Measurements from ENCODE around the gene EFNB2.

The EFNB2 gene

GRCh38 chr13:106551751-106552150 is 16.3 kb upstream of the EFNB2 start:
- no peak overlapping the region for H3K4me3 ChIP-seq
- H3K4me2 ChIP-seq, result no peak overlapping the region
- no peak overlapping the region for H3K9ac ChIP-seq
- no peaks in the 10 kb centered on the region for H3K4me1 ChIP-seq
- H3K9me3 ChIP-seq, result no peaks in the 10 kb centered on the region
- no peaks in the 10 kb centered on the region for H3K27me3 ChIP-seq
- TF ChIP-seq Cebpa-rat (IDR thresholded peaks at IDR 0.05), result no peak
- H3K27ac ChIP-seq, result no peak overlapping the region
- H4K20me1 ChIP-seq, result peaks cover 100% of the 10 kb centered on the region
- peaks cover 92% of the 10 kb centered on the region for H3K36me3 ChIP-seq

- TF ChIP-seq Cebpa-rat (IDR thresholded peaks at IDR 0.05), result no peak
- H3K4me1 ChIP-seq, result no peaks in the 10 kb centered on the region
- H3K9me3 ChIP-seq, result no peaks in the 10 kb centered on the region
- no peak overlapping the region for H3K4me3 ChIP-seq
- H3K4me2 ChIP-seq, result no peak overlapping the region
- no peaks in the 10 kb centered on the region for H3K27me3 ChIP-seq
- no peak overlapping the region for H3K27ac ChIP-seq
- peaks cover 92% of the 10 kb centered on the region for H3K36me3 ChIP-seq
- peaks cover 100% of the 10 kb centered on the region for H4K20me1 ChIP-seq
- no peak overlapping the region for H3K9ac ChIP-seq
Observed at GRCh38 chr13:106551350-106551749, 15.9 kb upstream of the EFNB2 start.

- H3K36me3 ChIP-seq, result peaks cover 92% of the 10 kb centered on the region
- no peak for TF ChIP-seq Cebpa-rat (IDR thresholded peaks at IDR 0.05)
Observed at GRCh38 chr13:106550570-106551135, 15.2 kb upstream of the EFNB2 start.

GRCh38 chr13:106548064-106548696 is 12.7 kb upstream of the EFNB2 start:
- H3K27me3 ChIP-seq, result no peaks in the 10 kb centered on the region
- no peak overlapping the region for H3K9ac ChIP-seq
- H3K4me3 ChIP-seq, result no peak overlapping the region
- H3K9me3 ChIP-seq, result no peaks in the 10 kb centered on the region
- no peak overlapping the region for H3K4me2 ChIP-seq
- H4K20me1 ChIP-seq, result peaks cover 100% of the 10 kb centered on the region
- H3K4me1 ChIP-seq, result no peaks in the 10 kb centered on the region
- no peak for TF ChIP-seq Cebpa-rat (IDR thresholded peaks at IDR 0.05)
- H3K36me3 ChIP-seq, result peaks cover 92% of the 10 kb centered on the region
- no peak overlapping the region for H3K27ac ChIP-seq

More at GRCh38 chr13:106550570-106551135, 15.2 kb upstream of the EFNB2 start:
- Histone ChIP-seq H3K27ac (no peak overlapping the region), H3K4me3 (no peak overlapping the region), H3K9me3 (no peaks in the 10 kb centered on the region), H3K9ac (no peak overlapping the region), H3K27me3 (no peaks in the 10 kb centered on the region), H4K20me1 (peaks cover 100% of the 10 kb centered on the region), H3K4me1 (no peaks in the 10 kb centered on the region), H3K4me2 (no peak overlapping the region)

- TF ChIP-seq Cebpa-rat (IDR thresholded peaks at IDR 0.05), result no peak
- H4K20me1 ChIP-seq, result peaks cover 91% of the 10 kb centered on the region
- H3K9ac ChIP-seq, result no peak overlapping the region
- peaks cover 56% of the 10 kb centered on the region for H3K36me3 ChIP-seq
- peaks cover 26% of the 10 kb centered on the region for H3K4me1 ChIP-seq
- no peak overlapping the region for H3K4me3 ChIP-seq
- H3K27ac ChIP-seq, result no peak overlapping the region
- H3K9me3 ChIP-seq, result no peaks in the 10 kb centered on the region
- no peaks in the 10 kb centered on the region for H3K27me3 ChIP-seq
- no peak overlapping the region for H3K4me2 ChIP-seq
Observed at GRCh38 chr13:106541826-106542225, 6.4 kb upstream of the EFNB2 start.

GRCh38 chr13:106540613-106541012 is 5.2 kb upstream of the EFNB2 start:
- H3K27me3 ChIP-seq, result no peaks in the 10 kb centered on the region
- no peak overlapping the region for H3K4me3 ChIP-seq
- peaks cover 78% of the 10 kb centered on the region for H4K20me1 ChIP-seq
- TF ChIP-seq Cebpa-rat (IDR thresholded peaks at IDR 0.05), result no peak
- no peak overlapping the region for H3K4me2 ChIP-seq
- peaks cover 26% of the 10 kb centered on the region for H3K4me1 ChIP-seq
- H3K36me3 ChIP-seq, result peaks cover 43% of the 10 kb centered on the region
- no peak overlapping the region for H3K9ac ChIP-seq
- H3K9me3 ChIP-seq, result no peaks in the 10 kb centered on the region
- H3K27ac ChIP-seq, result no peak overlapping the region

GRCh38 chr13:106537521-106537920 is 2.1 kb upstream of the EFNB2 start:
- H3K4me3 ChIP-seq, result no peak overlapping the region
- peak overlapping the region; percentile 37; the same call in 1 of the 2 replicates for H3K4me2 ChIP-seq
- TF ChIP-seq Cebpa-rat (IDR thresholded peaks at IDR 0.05), result no peak
- H3K4me1 ChIP-seq, result peaks cover 26% of the 10 kb centered on the region
- peaks cover 16% of the 10 kb centered on the region for H3K36me3 ChIP-seq
- H3K27ac ChIP-seq, result no peak overlapping the region
- peaks cover 77% of the 10 kb centered on the region for H4K20me1 ChIP-seq
- no peaks in the 10 kb centered on the region for H3K9me3 ChIP-seq
- no peak overlapping the region for H3K9ac ChIP-seq
- no peaks in the 10 kb centered on the region for H3K27me3 ChIP-seq

- H4K20me1 ChIP-seq, result peaks cover 78% of the 10 kb centered on the region
- peak overlapping the region; percentile 98 for H3K4me2 ChIP-seq
- H3K27me3 ChIP-seq, result no peaks in the 10 kb centered on the region
- no peak for TF ChIP-seq Cebpa-rat (IDR thresholded peaks at IDR 0.05)
- H3K27ac ChIP-seq, result peak overlapping the region; percentile 87
- peaks cover 24% of the 10 kb centered on the region for H3K36me3 ChIP-seq
- no peaks in the 10 kb centered on the region for H3K9me3 ChIP-seq
- peaks cover 32% of the 10 kb centered on the region for H3K4me1 ChIP-seq
- H3K4me3 ChIP-seq, result peak overlapping the region; percentile 94
- peak overlapping the region; percentile 88 for H3K9ac ChIP-seq
Observed at GRCh38 chr13:106536244-106537034, 977 bp upstream of the EFNB2 start.

GRCh38 chr13:106534639-106535551 is 567 bp downstream of the EFNB2 start:
- H3K4me1 ChIP-seq, result peaks cover 38% of the 10 kb centered on the region
- H3K4me3 ChIP-seq, result peak overlapping the region; percentile 94
- H3K9me3 ChIP-seq, result no peaks in the 10 kb centered on the region
- H3K9ac ChIP-seq, result peak overlapping the region; percentile 95
- H3K36me3 ChIP-seq, result peaks cover 27% of the 10 kb centered on the region
- peaks cover 82% of the 10 kb centered on the region for H4K20me1 ChIP-seq
- no peaks in the 10 kb centered on the region for H3K27me3 ChIP-seq
- H3K4me2 ChIP-seq, result peak overlapping the region; percentile 95
- peak overlapping the region; percentile 91 for H3K27ac ChIP-seq
- TF ChIP-seq Cebpa-rat (IDR thresholded peaks at IDR 0.05), result no peak

Measured in BLaER1 (cell line).